PC-9 (cell line): ENCODE results near the gene MAD2L1. TPM values are rescaled to one million over a fixed set of nuclear protein-coding genes. Genes with fewer than 3 reads are reported as not detected.

Experiments
- BruUV-seq: library from RNA; stranded (reverse); fragments of 400-500 nt; replicated peaks from 2 replicates; lab custom pipeline; 2021; lab: Mats Ljungman, UMichigan
- CTCF ChIA-PET: fragments of 300-600 bp; sonication (Branson Sonifier 250); formaldehyde crosslinking; loops from one replicate; lab custom pipeline; 2022; ENCODE audit warnings: antibody characterized with exemption; lab: Charles Lee
- POLR2A ChIA-PET: fragments of 300-600 bp; sonication (Branson Sonifier 250); formaldehyde crosslinking; loops from one replicate; lab custom pipeline; 2022; ENCODE audit warnings: antibody characterized with exemption; ENCODE audit not compliant: unreplicated experiment; lab: Charles Lee
- DNase-seq, 2 experiments: peaks; one replicate each; pipeline versions ENCODE4 v3.0.0 to v3.0.0-alpha.2; 2015 to 2022; ENCODE audit warnings: mixed read lengths in 1 of 2
- H2AFZ ChIP-seq: fragments of 200-600 bp; sonication (generic); 2 replicates; pipeline ENCODE4 v1.8.1; 2017; ENCODE audit warnings: antibody characterized with exemption
- H3F3A ChIP-seq: fragments of 200-600 bp; sonication (generic); 2 replicates; pipeline ENCODE4 v1.8.1; 2017; ENCODE audit warnings: antibody characterized with exemption, mild to moderate bottlenecking, low read depth; ENCODE audit not compliant: insufficient read depth
- H3K27ac ChIP-seq: fragments of 200-600 bp; sonication (generic); 2 replicates; pipeline ENCODE4 v1.6.1; 2016; ENCODE audit warnings: mixed run types
- H3K27me3 ChIP-seq: fragments of 200-600 bp; sonication (generic); 2 replicates; pipeline ENCODE4 v1.6.1; 2016; ENCODE audit warnings: low read depth, mixed run types; ENCODE audit not compliant: insufficient read depth
- H3K36me3 ChIP-seq: fragments of 200-600 bp; sonication (generic); 2 replicates; pipeline ENCODE4 v1.6.1; 2016; ENCODE audit warnings: low read depth, mixed run types
- H3K4me1 ChIP-seq: fragments of 200-600 bp; sonication (generic); replicated peaks from 2 replicates; pipeline ENCODE4 v1.6.1; 2016; ENCODE audit warnings: mixed run types; ENCODE audit not compliant: insufficient read depth
- H3K4me2 ChIP-seq: fragments of 200-600 bp; sonication (generic); 2 replicates; pipeline ENCODE4 v1.6.1; 2017; ENCODE audit warnings: mixed run types
- H3K4me3 ChIP-seq: fragments of 200-600 bp; sonication (generic); 2 replicates; pipeline ENCODE4 v1.6.1; 2016; ENCODE audit warnings: mixed run types
- H3K79me2 ChIP-seq: fragments of 200-600 bp; sonication (generic); 2 replicates; pipeline ENCODE4 v1.6.1; 2017; ENCODE audit warnings: low read depth, mixed run types
- H3K9me2 ChIP-seq: fragments of 200-600 bp; sonication (generic); 2 replicates; pipeline ENCODE4 v1.8.1; 2017; ENCODE audit warnings: mild to moderate bottlenecking; ENCODE audit not compliant: insufficient read depth
- H3K9me3 ChIP-seq: fragments of 200-600 bp; sonication (generic); 2 replicates; pipeline ENCODE4 v1.8.1; 2016; ENCODE audit warnings: low read depth; ENCODE audit not compliant: insufficient read depth
- H4K20me1 ChIP-seq: fragments of 200-600 bp; sonication (generic); 2 replicates; pipeline ENCODE4 v1.8.1; 2017; ENCODE audit not compliant: insufficient read depth
- EZH2 ChIP-seq: fragments of 200-600 bp; sonication (generic); IDR thresholded peaks from 2 replicates; pipeline ENCODE4 v1.8.0; 2017; ENCODE audit warnings: antibody characterized with exemption, low read depth
- intact Hi-C: fragments of 100-400 bp; cut with micrococcal nuclease; formaldehyde crosslinking; loops from one replicate; pipeline ENCODE4 v1.10.0; 2022; ENCODE audit not compliant: unreplicated experiment
- total RNA-seq: library from RNA; stranded (reverse); gene quantifications from 2 replicates; pipeline ENCODE4 v1.2.3, GENCODE V29; 2021
- TF ChIP-seq, protein P1 (sequence below): fragments of 200-600 bp; sonication (generic); conservative IDR thresholded peaks from 2 replicates; pipeline ENCODE4 v1.6.1; 2017; ENCODE audit warnings: mixed run types, antibody characterized with exemption, mild to moderate bottlenecking, moderate library complexity

The MAD2L1 gene
- total RNA-seq, 1 experiment from 2014 or later, result 34.4 TPM

DNA sequence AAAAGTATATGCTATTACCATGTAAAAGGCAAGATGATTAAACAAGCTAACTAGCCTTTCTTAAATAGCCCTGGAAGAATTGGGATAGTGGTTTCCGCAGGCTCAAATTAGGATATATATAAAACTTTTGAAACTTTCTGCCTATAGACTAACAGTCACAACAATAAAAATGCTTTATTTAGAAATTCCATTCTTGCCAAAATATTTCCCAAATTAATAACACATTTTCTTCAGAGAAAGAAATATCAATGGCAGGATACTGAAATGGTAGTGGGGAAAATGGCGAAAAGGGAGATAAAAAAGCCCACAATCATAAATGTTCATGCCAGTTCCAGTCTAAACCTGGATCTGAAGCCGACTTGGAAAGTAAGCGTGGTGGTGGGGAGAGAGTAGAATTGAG, 56.0 kb downstream of the MAD2L1 start:
- H3K36me3 ChIP-seq, result no peaks in the 10 kb centered on the region
- H4K20me1 ChIP-seq, result no peaks in the 10 kb centered on the region
- peaks cover 13% of the 10 kb centered on the region; the same call in 1 of the 2 replicates for H3K4me1 ChIP-seq
- intact Hi-C loops, result no loop called here
- no peaks in the 10 kb centered on the region for H3F3A ChIP-seq
- no peaks in the 10 kb centered on the region for H3K9me3 ChIP-seq
- H3K4me2 ChIP-seq, result no peak overlapping the region
- no peak overlapping the region for H2AFZ ChIP-seq
- no peak for DNase-seq
- ChIA-PET CTCF (no interaction called here), POLR2A (no interaction called here)
- TF ChIP-seq EZH2, result no peak
- TF ChIP-seq, protein P1, sequence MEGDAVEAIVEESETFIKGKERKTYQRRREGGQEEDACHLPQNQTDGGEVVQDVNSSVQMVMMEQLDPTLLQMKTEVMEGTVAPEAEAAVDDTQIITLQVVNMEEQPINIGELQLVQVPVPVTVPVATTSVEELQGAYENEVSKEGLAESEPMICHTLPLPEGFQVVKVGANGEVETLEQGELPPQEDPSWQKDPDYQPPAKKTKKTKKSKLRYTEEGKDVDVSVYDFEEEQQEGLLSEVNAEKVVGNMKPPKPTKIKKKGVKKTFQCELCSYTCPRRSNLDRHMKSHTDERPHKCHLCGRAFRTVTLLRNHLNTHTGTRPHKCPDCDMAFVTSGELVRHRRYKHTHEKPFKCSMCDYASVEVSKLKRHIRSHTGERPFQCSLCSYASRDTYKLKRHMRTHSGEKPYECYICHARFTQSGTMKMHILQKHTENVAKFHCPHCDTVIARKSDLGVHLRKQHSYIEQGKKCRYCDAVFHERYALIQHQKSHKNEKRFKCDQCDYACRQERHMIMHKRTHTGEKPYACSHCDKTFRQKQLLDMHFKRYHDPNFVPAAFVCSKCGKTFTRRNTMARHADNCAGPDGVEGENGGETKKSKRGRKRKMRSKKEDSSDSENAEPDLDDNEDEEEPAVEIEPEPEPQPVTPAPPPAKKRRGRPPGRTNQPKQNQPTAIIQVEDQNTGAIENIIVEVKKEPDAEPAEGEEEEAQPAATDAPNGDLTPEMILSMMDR, result no peak
- H3K79me2 ChIP-seq, result no peaks in the 10 kb centered on the region
- BruUV-seq, result no TSS peak
- no peaks in the 10 kb centered on the region for H3K27me3 ChIP-seq
- H3K4me3 ChIP-seq, result no peak overlapping the region
- no peaks in the 10 kb centered on the region for H3K9me2 ChIP-seq
- no peak overlapping the region for H3K27ac ChIP-seq

DNA sequence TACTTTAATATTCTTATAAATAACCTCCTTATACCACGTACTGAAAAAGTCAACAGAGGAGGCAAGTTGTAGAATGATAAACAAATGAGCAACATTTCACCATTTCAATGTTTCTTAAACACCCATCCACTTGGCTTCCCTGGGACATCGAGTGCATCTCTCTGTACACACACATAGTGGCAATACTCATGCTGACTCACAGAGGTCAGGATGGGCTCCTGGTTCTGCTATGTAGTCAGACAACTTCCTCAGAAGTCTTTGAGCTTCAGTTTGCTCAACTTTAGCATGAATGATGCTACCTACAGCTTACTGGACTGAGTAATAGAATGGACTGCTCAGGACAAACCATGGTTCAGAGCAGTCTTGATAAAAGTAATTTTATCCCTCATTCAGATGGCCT, 56.9 kb downstream of the MAD2L1 start:
- CTCF ChIA-PET, result no interaction called here
- DNase-seq, result peak; percentile 2 to 60
- BruUV-seq, result no TSS peak

DNA sequence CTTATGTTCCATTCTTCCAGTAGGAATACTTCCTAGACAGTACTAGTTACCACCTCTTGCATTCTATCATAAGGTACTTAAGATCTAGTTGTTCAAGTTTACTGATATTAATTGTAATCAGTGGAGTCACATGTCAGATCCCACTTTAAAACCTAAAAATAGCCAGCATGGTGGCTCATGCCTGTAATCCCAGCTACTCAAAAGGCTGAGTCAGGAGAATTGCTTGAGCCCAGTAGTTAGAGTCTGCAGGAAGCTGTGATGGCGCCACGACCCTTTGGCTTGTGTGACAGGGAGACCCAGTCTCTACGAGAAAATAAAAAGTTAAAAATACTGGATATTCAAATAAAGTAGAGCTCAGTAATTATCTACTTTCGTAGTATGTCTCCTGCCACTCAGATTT, 57.7 kb downstream of the MAD2L1 start:
- no TSS peak for BruUV-seq
- Histone ChIP-seq H3K27me3 (no peaks in the 10 kb centered on the region), H3K9me3 (no peaks in the 10 kb centered on the region), H3K36me3 (no peaks in the 10 kb centered on the region), H3K4me1 (peaks cover 13% of the 10 kb centered on the region; the same call in 1 of the 2 replicates), H3K27ac (no peak overlapping the region), H3K79me2 (no peaks in the 10 kb centered on the region), H3K9me2 (no peaks in the 10 kb centered on the region), H3K4me3 (no peak overlapping the region), H4K20me1 (no peaks in the 10 kb centered on the region), H3F3A (no peaks in the 10 kb centered on the region), H3K4me2 (no peak overlapping the region), H2AFZ (no peak overlapping the region)
- CTCF ChIA-PET, result no interaction called here
- POLR2A ChIA-PET, result no interaction called here
- no peak for DNase-seq
- intact Hi-C loops, result no loop called here
- TF ChIP-seq, protein P1, result no peak
- TF ChIP-seq EZH2, result no peak

More for the DNA sequence above, 56.9 kb downstream of the MAD2L1 start:
- Histone ChIP-seq H3K4me3 (no peak overlapping the region), H3K4me1 (peaks cover 13% of the 10 kb centered on the region; the same call in 1 of the 2 replicates), H3K9me2 (no peaks in the 10 kb centered on the region), H3K27me3 (no peaks in the 10 kb centered on the region), H2AFZ (no peak overlapping the region), H3K79me2 (no peaks in the 10 kb centered on the region), H4K20me1 (no peaks in the 10 kb centered on the region), H3K36me3 (no peaks in the 10 kb centered on the region), H3K9me3 (no peaks in the 10 kb centered on the region), H3F3A (no peaks in the 10 kb centered on the region), H3K4me2 (no peak overlapping the region), H3K27ac (no peak overlapping the region)
- no peak for TF ChIP-seq EZH2
- intact Hi-C loops, result no loop called here
- POLR2A ChIA-PET, result no interaction called here

DNA sequence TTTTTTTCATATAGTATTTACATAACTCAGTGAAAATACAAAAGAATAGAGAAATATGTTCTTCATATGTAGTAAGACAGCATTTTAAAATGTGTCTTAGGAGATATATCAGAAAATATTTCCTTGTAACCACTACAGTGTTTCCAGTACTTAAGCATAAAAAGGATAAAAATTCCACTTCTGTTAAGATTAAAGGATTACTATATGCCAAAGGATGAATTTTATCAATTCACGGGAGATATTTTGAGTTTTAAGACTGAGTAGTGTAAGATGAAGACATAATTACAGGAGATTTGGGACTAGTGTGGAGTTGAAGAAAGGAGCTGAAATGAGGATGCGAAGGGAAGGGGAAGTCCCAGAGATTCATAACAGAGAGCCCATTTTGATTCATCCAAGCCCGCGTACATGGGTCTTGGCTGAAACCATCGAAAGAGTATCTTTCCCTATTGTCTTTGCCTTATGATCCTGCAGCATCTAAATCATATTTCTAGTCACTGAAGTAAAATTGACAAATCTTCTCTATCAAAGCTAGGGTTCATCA, 58.7 kb downstream of the MAD2L1 start:
- Histone ChIP-seq H3K9me2 (no peaks in the 10 kb centered on the region), H3K27me3 (no peaks in the 10 kb centered on the region), H3K36me3 (no peaks in the 10 kb centered on the region), H3K4me2 (0 out of 2 replicates have a peak overlapping the region, but pooled peaks have one; percentile 0), H3K27ac (no peak overlapping the region), H3K4me1 (peaks cover 13% of the 10 kb centered on the region; the same call in 1 of the 2 replicates), H3F3A (no peaks in the 10 kb centered on the region), H4K20me1 (no peaks in the 10 kb centered on the region), H2AFZ (no peak overlapping the region), H3K4me3 (no peak overlapping the region), H3K79me2 (no peaks in the 10 kb centered on the region), H3K9me3 (no peaks in the 10 kb centered on the region)
- CTCF ChIA-PET, result no interaction called here
- no peak for TF ChIP-seq EZH2
- TF ChIP-seq, protein P1, result no peak
- POLR2A ChIA-PET, result no interaction called here
- no peak for DNase-seq
- intact Hi-C loops, result no loop called here
- BruUV-seq, result no TSS peak
